Liver (tissue), 3 donors: ENCODE data around the gene WWP2.

Source experiments
- TAF1 ChIP-seq: conservative IDR thresholded peaks from 2 replicates; pipeline ENCODE4 v1.6.1; 2016; ENCODE audit warnings: antibody characterized with exemption, mild to moderate bottlenecking
- YY1 ChIP-seq: IDR thresholded peaks from 2 replicates; pipeline ENCODE4 v1.6.1; 2016; ENCODE audit warnings: antibody characterized with exemption, mild to moderate bottlenecking
- TF ChIP-seq, protein P1 (sequence below): fragments of 150-350 bp; IDR thresholded peaks from 2 replicates; pipeline ENCODE4 v1.5.1; 2017; ENCODE audit warnings: improper control_type of control experiment, low read depth, low read length; ENCODE audit not compliant: missing input control
- TF ChIP-seq, protein P2 (sequence below): IDR thresholded peaks from 2 replicates; pipeline ENCODE4 v1.6.1; 2016; ENCODE audit warnings: antibody characterized with exemption
- donor health status: healthy.
- donor health status: healthy.

DNA sequence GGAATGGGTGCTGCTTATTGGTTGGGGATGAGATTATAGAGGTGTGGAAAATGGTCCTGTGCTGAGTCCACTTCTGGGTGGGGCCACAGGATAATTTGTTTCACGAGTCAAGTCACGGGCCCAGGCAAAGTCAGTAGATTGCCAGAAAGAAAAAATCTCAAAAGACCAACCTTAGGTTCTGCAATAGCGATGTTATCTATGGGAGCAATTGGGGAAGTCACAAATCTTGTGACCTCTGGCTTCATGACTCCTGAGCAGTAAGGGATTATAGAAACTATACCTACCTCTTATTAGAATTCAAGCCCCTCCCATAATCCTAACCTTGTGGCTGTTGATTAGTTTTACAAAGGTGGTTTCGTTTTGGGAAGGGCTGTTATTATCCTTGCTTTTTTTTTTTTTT lies 31.4 kb downstream of the WWP2 start:
- TF ChIP-seq TAF1 (no peak), YY1 (no peak)
- TF ChIP-seq, protein P1, sequence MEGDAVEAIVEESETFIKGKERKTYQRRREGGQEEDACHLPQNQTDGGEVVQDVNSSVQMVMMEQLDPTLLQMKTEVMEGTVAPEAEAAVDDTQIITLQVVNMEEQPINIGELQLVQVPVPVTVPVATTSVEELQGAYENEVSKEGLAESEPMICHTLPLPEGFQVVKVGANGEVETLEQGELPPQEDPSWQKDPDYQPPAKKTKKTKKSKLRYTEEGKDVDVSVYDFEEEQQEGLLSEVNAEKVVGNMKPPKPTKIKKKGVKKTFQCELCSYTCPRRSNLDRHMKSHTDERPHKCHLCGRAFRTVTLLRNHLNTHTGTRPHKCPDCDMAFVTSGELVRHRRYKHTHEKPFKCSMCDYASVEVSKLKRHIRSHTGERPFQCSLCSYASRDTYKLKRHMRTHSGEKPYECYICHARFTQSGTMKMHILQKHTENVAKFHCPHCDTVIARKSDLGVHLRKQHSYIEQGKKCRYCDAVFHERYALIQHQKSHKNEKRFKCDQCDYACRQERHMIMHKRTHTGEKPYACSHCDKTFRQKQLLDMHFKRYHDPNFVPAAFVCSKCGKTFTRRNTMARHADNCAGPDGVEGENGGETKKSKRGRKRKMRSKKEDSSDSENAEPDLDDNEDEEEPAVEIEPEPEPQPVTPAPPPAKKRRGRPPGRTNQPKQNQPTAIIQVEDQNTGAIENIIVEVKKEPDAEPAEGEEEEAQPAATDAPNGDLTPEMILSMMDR, result no peak
- TF ChIP-seq, protein P2, sequence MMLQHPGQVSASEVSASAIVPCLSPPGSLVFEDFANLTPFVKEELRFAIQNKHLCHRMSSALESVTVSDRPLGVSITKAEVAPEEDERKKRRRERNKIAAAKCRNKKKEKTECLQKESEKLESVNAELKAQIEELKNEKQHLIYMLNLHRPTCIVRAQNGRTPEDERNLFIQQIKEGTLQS, result no peak
